Activated CD4-positive, alpha-beta T cell treated with anti-CD3 and anti-CD28 coated beads for 24 hours (primary cell): ENCODE data around the gene RAP1GAP.
A peak's percentile ranks its signal among the peaks of the same experiment; 100 is the strongest.

Experiments used
- DNase-seq, 2 donors: peaks; one replicate each; pipeline ENCODE4 v3.0.0-alpha.2; 2020; ENCODE audit warnings: low read depth in 2 of 2

The RAP1GAP gene

GRCh38 chr1:21610027-21610426 is 59.1 kb downstream of the RAP1GAP start:
- no peak for DNase-seq

- no peak for DNase-seq
These were observed 60.4 kb downstream of the RAP1GAP start for GRCh38 chr1:21608798-21609197.

- peak; percentile 39 to 57 for DNase-seq
These were observed 61.3 kb downstream of the RAP1GAP start for GRCh38 chr1:21607549-21608529.

GRCh38 chr1:21605964-21606705 is 63.0 kb downstream of the RAP1GAP start:
- no peak for DNase-seq

GRCh38 chr1:21605012-21605715 is 64.0 kb downstream of the RAP1GAP start:
- no peak for DNase-seq

- DNase-seq: no peak
These were observed 64.8 kb downstream of the RAP1GAP start for GRCh38 chr1:21604208-21604957.

- DNase-seq: no peak
These were observed 65.7 kb downstream of the RAP1GAP start for GRCh38 chr1:21603177-21604138.

GRCh38 chr1:21601278-21602048 is 67.7 kb downstream of the RAP1GAP start:
- no peak for DNase-seq

- no peak for DNase-seq
These were observed 69.8 kb downstream of the RAP1GAP start for GRCh38 chr1:21599402-21599801.

- no peak for DNase-seq
These were observed 70.3 kb downstream of the RAP1GAP start for GRCh38 chr1:21598904-21599303.

GRCh38 chr1:21598417-21598816 is 70.7 kb downstream of the RAP1GAP start:
- DNase-seq: no peak

GRCh38 chr1:21597753-21598152 is 71.4 kb downstream of the RAP1GAP start:
- DNase-seq: no peak

GRCh38 chr1:21596628-21597027 is 72.5 kb downstream of the RAP1GAP start:
- DNase-seq: no peak

GRCh38 chr1:21596174-21596573 is 73.0 kb downstream of the RAP1GAP start:
- DNase-seq: no peak

- peak; percentile 30 to 72 for DNase-seq
These were observed 73.9 kb downstream of the RAP1GAP start for GRCh38 chr1:21594935-21595897.

GRCh38 chr1:21594501-21594900 is 74.7 kb downstream of the RAP1GAP start:
- DNase-seq: no peak

GRCh38 chr1:21593231-21593630 is 75.9 kb downstream of the RAP1GAP start:
- no peak for DNase-seq
